ENCODE results near the gene OLFM1. TPM values are rescaled to one million over a fixed set of nuclear protein-coding genes. Genes with fewer than 3 reads are reported as not detected.

Gene OLFM1
- total RNA-seq, 6 experiments from 2014 or later, result 0.07 to 0.15 TPM; not detected in 4

DNA sequence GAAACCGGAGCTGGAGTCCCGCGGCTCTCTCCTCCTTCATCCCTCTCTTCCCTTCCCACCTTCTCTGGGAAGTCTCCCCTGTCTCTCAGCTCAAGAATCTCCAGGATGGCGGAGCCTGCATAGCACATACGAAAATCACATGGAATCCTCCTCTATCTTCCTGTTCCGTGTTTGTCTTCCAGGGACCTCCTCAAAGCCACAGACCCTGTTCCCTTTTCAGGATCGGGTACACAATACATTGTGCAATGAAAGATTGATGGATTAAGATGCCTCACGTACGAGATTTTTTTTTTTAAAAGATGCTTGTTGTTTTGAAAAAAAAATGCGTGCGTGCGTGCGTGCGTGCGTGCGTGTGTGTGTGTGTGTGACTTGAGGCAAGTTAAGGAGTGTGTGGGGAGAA lies 46.6 kb upstream of the OLFM1 start:
- Mint-ChIP-seq H3K4me1 (ENCODE audit: low read depth) (no peaks in the 10 kb centered on the region), H3K27me3 (ENCODE audit: insufficient read depth) (peaks cover 30% of the 10 kb centered on the region), H3K27ac (no peak overlapping the region), H3K4me3 (no peak overlapping the region), H3K36me3 (ENCODE audit: low read depth) (no peaks in the 10 kb centered on the region), H3K9me3 (peaks cover 6% of the 10 kb centered on the region; the same call in 1 of the 2 replicates)
- TF ChIP-seq CTCF (IDR thresholded peaks at IDR 0.05), result no peak
- DNase-seq, result no peak

- Mint-ChIP-seq H3K9me3 (peaks cover 6% of the 10 kb centered on the region; the same call in 1 of the 2 replicates), H3K36me3 (ENCODE audit: low read depth) (no peaks in the 10 kb centered on the region), H3K4me1 (ENCODE audit: low read depth) (no peaks in the 10 kb centered on the region), H3K27ac (no peak overlapping the region), H3K4me3 (no peak overlapping the region), H3K27me3 (ENCODE audit: insufficient read depth) (peaks cover 27% of the 10 kb centered on the region)
- DNase-seq, result no peak
- TF ChIP-seq CTCF (IDR thresholded peaks at IDR 0.05), result no peak
Measured at GRCh38 chr9:135043345-135043744, 44.1 kb upstream of the OLFM1 start.

GRCh38 chr9:135045264-135045927 lies 42.1 kb upstream of the OLFM1 start:
- Mint-ChIP-seq H3K27ac (no peak overlapping the region), H3K4me1 (ENCODE audit: low read depth) (no peaks in the 10 kb centered on the region), H3K9me3 (peaks cover 6% of the 10 kb centered on the region; the same call in 1 of the 2 replicates), H3K27me3 (ENCODE audit: insufficient read depth) (peaks cover 26% of the 10 kb centered on the region), H3K36me3 (ENCODE audit: low read depth) (no peaks in the 10 kb centered on the region), H3K4me3 (no peak overlapping the region)
- no peak for TF ChIP-seq CTCF (IDR thresholded peaks at IDR 0.05)
- no peak for DNase-seq

DNA sequence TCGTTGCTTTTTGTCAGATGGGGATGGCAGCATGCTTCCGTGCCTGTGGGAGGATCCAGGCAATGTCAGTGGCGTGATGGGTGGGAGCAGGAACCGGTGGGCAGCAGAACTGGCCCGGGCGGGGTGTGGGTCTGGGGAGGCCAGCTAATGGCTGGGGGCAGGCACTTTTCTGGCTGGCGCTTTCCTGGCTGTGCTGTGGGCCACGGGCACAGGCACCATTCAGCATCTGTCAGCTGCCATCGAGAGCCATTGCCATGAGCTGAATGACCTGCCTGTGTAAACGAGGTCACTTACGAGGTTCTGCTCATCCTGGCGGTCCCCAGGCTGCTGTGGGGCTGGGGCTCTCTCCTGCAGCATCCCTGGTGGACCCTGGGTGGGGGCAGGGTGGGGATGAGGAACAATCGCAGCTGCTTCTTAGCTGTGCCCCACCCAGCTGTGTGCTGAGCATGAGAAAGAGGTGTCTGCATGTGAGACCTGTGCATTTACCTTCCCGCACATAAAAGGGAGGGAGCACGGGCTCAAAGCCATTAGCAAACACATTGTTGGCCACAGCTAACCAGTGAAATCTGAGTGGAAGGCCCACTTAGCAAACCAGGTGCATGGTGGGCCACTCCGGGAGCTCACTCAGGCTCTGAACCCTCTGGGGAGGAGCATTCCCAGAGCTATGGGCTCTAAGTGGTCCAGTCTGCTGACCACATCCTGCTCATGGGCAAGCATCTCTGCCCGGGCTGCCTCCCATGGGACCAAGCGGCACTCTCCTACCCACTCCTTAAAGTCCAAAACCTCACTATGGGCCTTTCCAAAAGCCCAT lies 41.3 kb upstream of the OLFM1 start:
- Mint-ChIP-seq H3K4me1 (ENCODE audit: low read depth) (no peaks in the 10 kb centered on the region), H3K27me3 (ENCODE audit: insufficient read depth) (peaks cover 24% of the 10 kb centered on the region), H3K27ac (no peak overlapping the region), H3K4me3 (no peak overlapping the region), H3K9me3 (peaks cover 6% of the 10 kb centered on the region; the same call in 1 of the 2 replicates), H3K36me3 (ENCODE audit: low read depth) (no peaks in the 10 kb centered on the region)
- TF ChIP-seq CTCF (IDR thresholded peaks at IDR 0.05), result no peak
- DNase-seq, result no peak

- TF ChIP-seq CTCF (IDR thresholded peaks at IDR 0.05), result no peak
- Mint-ChIP-seq H3K9me3 (peaks cover 6% of the 10 kb centered on the region; the same call in 1 of the 2 replicates), H3K36me3 (ENCODE audit: low read depth) (no peaks in the 10 kb centered on the region), H3K27ac (no peak overlapping the region), H3K4me1 (ENCODE audit: low read depth) (no peaks in the 10 kb centered on the region), H3K27me3 (ENCODE audit: insufficient read depth) (peaks cover 24% of the 10 kb centered on the region), H3K4me3 (no peak overlapping the region)
- no peak for DNase-seq
Measured at GRCh38 chr9:135046739-135047350, 40.6 kb upstream of the OLFM1 start.

All from HFFc6 (cell line).